Measurements from ENCODE around the gene TENM3.
"Not testable (repeated sequence)": the region's sequence is repeated elsewhere in the genome, so short reads cannot be mapped to it uniquely, and the experiment has no call there.

Gene TENM3

GRCh38 chr4:182384631-182385091 is 141.5 kb downstream of the TENM3 start:
- H3K4me1 Mint-ChIP-seq, result peaks cover 22% of the 10 kb centered on the region
- H3K36me3 Mint-ChIP-seq (ENCODE audit: low read depth), result peaks cover 73% of the 10 kb centered on the region
- H3K27me3 Mint-ChIP-seq (ENCODE audit: low read depth, poor library complexity), result no peaks in the 10 kb centered on the region
- H3K27ac Mint-ChIP-seq, result peak overlapping the region; percentile 97
- DNase-seq, result no peak
- H3K4me3 Mint-ChIP-seq, result peak overlapping the region; percentile 44
- peaks cover 26% of the 10 kb centered on the region for H3K9me3 Mint-ChIP-seq
- TF ChIP-seq CTCF (IDR thresholded peaks at IDR 0.05), result no peak

GRCh38 chr4:182385897-182386296 is 142.7 kb downstream of the TENM3 start:
- Mint-ChIP-seq H3K4me1 (peaks cover 20% of the 10 kb centered on the region), H3K4me3 (no peak overlapping the region), H3K36me3 (ENCODE audit: low read depth) (peaks cover 70% of the 10 kb centered on the region), H3K27ac (no peak overlapping the region), H3K27me3 (ENCODE audit: low read depth, poor library complexity) (no peaks in the 10 kb centered on the region), H3K9me3 (peaks cover 26% of the 10 kb centered on the region)
- no peak for TF ChIP-seq CTCF (IDR thresholded peaks at IDR 0.05)
- DNase-seq, result no peak

- H3K27ac Mint-ChIP-seq; DNase-seq; H3K27me3 Mint-ChIP-seq (ENCODE audit: low read depth, poor library complexity); H3K4me3 Mint-ChIP-seq: not testable (repeated sequence)
- Mint-ChIP-seq H3K9me3 (peaks cover 26% of the 10 kb centered on the region), H3K36me3 (ENCODE audit: low read depth) (peaks cover 65% of the 10 kb centered on the region), H3K4me1 (peaks cover 17% of the 10 kb centered on the region)
These were observed 143.4 kb downstream of the TENM3 start for GRCh38 chr4:182386576-182386975.

- no peak for TF ChIP-seq CTCF (IDR thresholded peaks at IDR 0.05)
- H3K27me3 Mint-ChIP-seq (ENCODE audit: low read depth, poor library complexity), result no peaks in the 10 kb centered on the region
- no peak overlapping the region for H3K4me3 Mint-ChIP-seq
- H3K36me3 Mint-ChIP-seq (ENCODE audit: low read depth), result peaks cover 27% of the 10 kb centered on the region
- no peak overlapping the region for H3K27ac Mint-ChIP-seq
- DNase-seq, result no peak
- H3K4me1 Mint-ChIP-seq, result peaks cover 8% of the 10 kb centered on the region
- peaks cover 11% of the 10 kb centered on the region for H3K9me3 Mint-ChIP-seq
These were observed 148.0 kb downstream of the TENM3 start for GRCh38 chr4:182391111-182391684.

- Mint-ChIP-seq H3K27me3 (ENCODE audit: low read depth, poor library complexity) (no peaks in the 10 kb centered on the region), H3K36me3 (ENCODE audit: low read depth) (peaks cover 4% of the 10 kb centered on the region), H3K27ac (no peak overlapping the region), H3K4me3 (no peak overlapping the region), H3K4me1 (peaks cover 8% of the 10 kb centered on the region), H3K9me3 (no peaks in the 10 kb centered on the region)
- DNase-seq, result no peak
- no peak for TF ChIP-seq CTCF (IDR thresholded peaks at IDR 0.05)
These were observed 151.0 kb downstream of the TENM3 start for GRCh38 chr4:182394181-182394580.

- Mint-ChIP-seq H3K36me3 (ENCODE audit: low read depth) (peaks cover 29% of the 10 kb centered on the region), H3K4me3 (no peak overlapping the region), H3K27ac (no peak overlapping the region), H3K4me1 (no peaks in the 10 kb centered on the region), H3K27me3 (ENCODE audit: low read depth, poor library complexity) (no peaks in the 10 kb centered on the region), H3K9me3 (peaks cover 9% of the 10 kb centered on the region)
- no peak for TF ChIP-seq CTCF (IDR thresholded peaks at IDR 0.05)
- no peak for DNase-seq
These were observed 156.9 kb downstream of the TENM3 start for GRCh38 chr4:182400081-182400480.
